22Rv1 (cell line): ENCODE results near the gene SCNN1G.

Source experiments
- CTCF ChIP-seq: fragments of 450-650 bp; IDR thresholded peaks from 2 replicates; pipeline ENCODE4 v1.5.1; 2017; ENCODE audit warnings: mild to moderate bottlenecking
- ZFX ChIP-seq: fragments of 450-650 bp; IDR thresholded peaks from 2 replicates; pipeline ENCODE4 v1.6.1; 2017; ENCODE audit warnings: antibody characterized with exemption, borderline replicate concordance

GRCh38 chr16:23209606-23210005, 27.1 kb downstream of the SCNN1G start:
- TF ChIP-seq CTCF (no peak), ZFX (no peak)
